IMR-90 (cell line): ENCODE data around the gene TRPM3. TPM values are rescaled to one million over a fixed set of nuclear protein-coding genes. Genes with fewer than 3 reads are reported as not detected.

Source experiments
- ATAC-seq: fragments of 200-7000 bp; cut with Tn5 transposase; 2 replicates; pipeline ENCODE4 v1.9.1; 2020; ENCODE audit warnings: low read depth, mild to moderate bottlenecking, moderate library complexity
- BruUV-seq: library from RNA; stranded (reverse); fragments of 400-500 nt; replicated peaks from 2 replicates; lab custom pipeline; 2021; lab: Mats Ljungman, UMichigan
- CTCF ChIA-PET: fragments of 300-600 bp; formaldehyde crosslinking; extraction: SDS; loops from one replicate; lab custom pipeline; 2021; ENCODE audit warnings: antibody characterized with exemption; lab: Yijun Ruan, JAX
- POLR2A ChIA-PET: fragments of 300-600 bp; sonication (Branson Sonifier 250); formaldehyde crosslinking; loops from one replicate; lab custom pipeline; 2022; ENCODE audit warnings: antibody characterized with exemption; ENCODE audit not compliant: unreplicated experiment; lab: Charles Lee
- DNase-seq: peaks from one replicate; pipeline ENCODE4 v3.0.0; 2013
- H2AFZ ChIP-seq: replicated peaks from 2 replicates; pipeline ENCODE3; 2013; ENCODE audit warnings: low read length, mild to moderate bottlenecking; ENCODE audit not compliant: poor library complexity
- H2AK5ac ChIP-seq: 2 replicates; pipeline ENCODE4 v1.6.1; 2013; ENCODE audit warnings: low read depth, low read length, inconsistent platforms
- H2AK9ac ChIP-seq: replicated peaks from 2 replicates; pipeline ENCODE3; 2013; ENCODE audit warnings: mild to moderate bottlenecking, low read depth, low read length, moderate library complexity; ENCODE audit not compliant: poor library complexity
- H2BK120ac ChIP-seq: 2 replicates; pipeline ENCODE4 v1.6.1; 2013; ENCODE audit warnings: low read depth, low read length, inconsistent platforms
- H2BK15ac ChIP-seq: 3 replicates; pipeline ENCODE4 v1.6.1; 2013; ENCODE audit warnings: low read depth, low read length, inconsistent platforms
- H2BK20ac ChIP-seq: 2 replicates; pipeline ENCODE4 v1.6.1; 2013; ENCODE audit warnings: low read depth, mild to moderate bottlenecking, inconsistent platforms, low read length, moderate library complexity
- H2BK5ac ChIP-seq: 2 replicates; pipeline ENCODE4 v1.6.1; 2013; ENCODE audit warnings: mild to moderate bottlenecking, low read depth, low read length, inconsistent platforms; ENCODE audit not compliant: poor library complexity, severe bottlenecking
- H3K14ac ChIP-seq: replicated peaks from 2 replicates; pipeline ENCODE4 v1.6.1; 2013; ENCODE audit warnings: low read depth, low read length, inconsistent platforms
- H3K18ac ChIP-seq: 2 replicates; pipeline ENCODE4 v1.6.1; 2013; ENCODE audit warnings: low read depth, low read length, control low read depth
- H3K23ac ChIP-seq: 2 replicates; pipeline ENCODE4 v1.6.1; 2013; ENCODE audit warnings: low read depth, low read length, inconsistent platforms
- H3K27ac ChIP-seq: 2 replicates; pipeline ENCODE4 v1.5.1; 2013; ENCODE audit warnings: mild to moderate bottlenecking, control low read depth, low read length; ENCODE audit not compliant: insufficient read depth
- H3K27me3 ChIP-seq: 2 replicates; pipeline ENCODE4 v1.6.1; 2013; ENCODE audit warnings: low read length; ENCODE audit not compliant: control insufficient read depth, insufficient read depth
- H3K36me3 ChIP-seq: 2 replicates; pipeline ENCODE4 v1.6.1; 2013; ENCODE audit warnings: low read length, mixed read lengths; ENCODE audit not compliant: control insufficient read depth, insufficient read depth
- H3K4ac ChIP-seq: 2 replicates; pipeline ENCODE4 v1.6.1; 2013; ENCODE audit warnings: low read depth, low read length, inconsistent platforms
- H3K4me1 ChIP-seq: 2 replicates; pipeline ENCODE4 v1.6.1; 2013; ENCODE audit warnings: low read length, mixed read lengths; ENCODE audit not compliant: control insufficient read depth, insufficient read depth
- H3K4me2 ChIP-seq: 2 replicates; pipeline ENCODE4 v1.6.1; 2013; ENCODE audit warnings: low read depth, mild to moderate bottlenecking, control low read depth, low read length, moderate library complexity
- H3K4me3 ChIP-seq: 2 replicates; pipeline ENCODE4 v1.5.1; 2013; ENCODE audit warnings: low read depth, mild to moderate bottlenecking, control low read depth, low read length, moderate library complexity; ENCODE audit not compliant: insufficient read depth
- H3K56ac ChIP-seq: 2 replicates; pipeline ENCODE4 v1.6.1; 2013; ENCODE audit warnings: low read length, inconsistent platforms; ENCODE audit not compliant: insufficient read depth; ENCODE audit errors: extremely low read depth
- H3K79me1 ChIP-seq, 2 experiments: 2 replicates each; pipeline ENCODE4 v1.6.1; 2013; ENCODE audit warnings: low read length in 2 of 2, inconsistent platforms in 1 of 2, low read depth in 1 of 2
- H3K9ac ChIP-seq: 2 replicates; pipeline ENCODE4 v1.6.1; 2013; ENCODE audit warnings: low read depth, low read length, control low read depth
- H3K9me1 ChIP-seq: 2 replicates; pipeline ENCODE4 v1.6.1; 2013; ENCODE audit warnings: low read length, inconsistent platforms; ENCODE audit not compliant: insufficient read depth
- H3K9me3 ChIP-seq: 2 replicates; pipeline ENCODE4 v1.6.1; 2013; ENCODE audit warnings: low read length; ENCODE audit not compliant: control insufficient read depth, insufficient read depth
- H4K20me1 ChIP-seq: 2 replicates; pipeline ENCODE4 v1.6.1; 2013; ENCODE audit warnings: low read length, inconsistent platforms; ENCODE audit not compliant: insufficient read depth
- H4K5ac ChIP-seq: 2 replicates; pipeline ENCODE4 v1.6.1; 2013; ENCODE audit warnings: mild to moderate bottlenecking, low read depth, low read length, control low read depth
- H4K8ac ChIP-seq, 2 experiments: 2 replicates each; pipeline ENCODE4 v1.6.1; 2013; ENCODE audit warnings: low read depth in 2 of 2, low read length in 2 of 2, control low read depth in 1 of 2, inconsistent platforms in 1 of 2
- H4K91ac ChIP-seq: 2 replicates; pipeline ENCODE4 v1.6.1; 2013; ENCODE audit warnings: low read depth, low read length, inconsistent platforms; ENCODE audit not compliant: insufficient read depth
- BHLHE40 ChIP-seq: fragments of 150-350 bp; IDR thresholded peaks from 2 replicates; pipeline ENCODE4 v1.6.1; 2016; ENCODE audit warnings: mild to moderate bottlenecking, low read depth, low read length
- CEBPB ChIP-seq: IDR thresholded peaks from 2 replicates; pipeline ENCODE4 v1.6.1; 2012; ENCODE audit warnings: low read depth, low read length, improper control_type of control experiment
- CHD1 ChIP-seq: IDR thresholded peaks from 2 replicates; pipeline ENCODE4 v1.6.1; 2012; ENCODE audit warnings: low read depth, low read length, improper control_type of control experiment
- CTCF ChIP-seq: conservative IDR thresholded peaks from 2 replicates; pipeline ENCODE4 v1.5.1; 2012; ENCODE audit warnings: mild to moderate bottlenecking, low read depth, low read length, improper control_type of control experiment
- FOS ChIP-seq: fragments of 150-350 bp; IDR thresholded peaks from 2 replicates; pipeline ENCODE4 v1.6.1; 2016; ENCODE audit warnings: low read depth, low read length
- MAFK ChIP-seq: IDR thresholded peaks from 2 replicates; pipeline ENCODE4 v1.6.1; 2012; ENCODE audit warnings: low read depth, low read length, improper control_type of control experiment
- MAZ ChIP-seq: IDR thresholded peaks from 2 replicates; pipeline ENCODE4 v1.6.1; 2012; ENCODE audit warnings: low read depth, mild to moderate bottlenecking, low read length, improper control_type of control experiment, moderate library complexity, borderline replicate concordance
- MXI1 ChIP-seq: IDR thresholded peaks from 2 replicates; pipeline ENCODE4 v1.6.1; 2012; ENCODE audit warnings: low read depth, mild to moderate bottlenecking, low read length, moderate library complexity, borderline replicate concordance
- NFE2L2 ChIP-seq: fragments of 150-350 bp; IDR thresholded peaks from 2 replicates; pipeline ENCODE4 v1.6.1; 2016; ENCODE audit warnings: low read depth, mild to moderate bottlenecking, low read length
- POLR2A ChIP-seq: IDR thresholded peaks from 2 replicates; pipeline ENCODE4 v1.6.1; 2012; ENCODE audit warnings: mild to moderate bottlenecking, low read depth, low read length
- RAD21 ChIP-seq: IDR thresholded peaks from 2 replicates; pipeline ENCODE4 v1.6.1; 2012; ENCODE audit warnings: low read length, improper control_type of control experiment
- RCOR1 ChIP-seq: IDR thresholded peaks from 2 replicates; pipeline ENCODE4 v1.6.1; 2012; ENCODE audit warnings: mild to moderate bottlenecking, low read length, improper control_type of control experiment; ENCODE audit not compliant: insufficient replicate concordance
- RFX5 ChIP-seq: IDR thresholded peaks from 2 replicates; pipeline ENCODE4 v1.8.0; 2012; ENCODE audit warnings: low read depth, mild to moderate bottlenecking, low read length, moderate library complexity
- SMC3 ChIP-seq: fragments of 150-350 bp; IDR thresholded peaks from 2 replicates; pipeline ENCODE4 v1.6.1; 2016; ENCODE audit warnings: low read depth, mild to moderate bottlenecking, antibody characterized with exemption, low read length, moderate library complexity
- WGBS, 2 experiments: methylation state at CpG; one replicate each; pipeline versions ENCODE4 v1.1.5 to v1.1.7; 2013; ENCODE audit warnings: missing lambda C conversion rate in 2 of 2; ENCODE audit not compliant: insufficient read length in 1 of 2; ENCODE audit errors: extremely low coverage in 2 of 2; 5-methylcytosine and 5-hydroxymethylcytosine counted together
- dilution Hi-C: fragments of 300-500 bp; cut with HindIII; formaldehyde crosslinking; loops from one replicate; pipeline ENCODE4 v1.14.3; 2018; ENCODE audit warnings: low sequenced_read_pairs; ENCODE audit not compliant: unreplicated experiment
- in situ Hi-C: fragments of 300-500 bp; cut with MboI; formaldehyde crosslinking; loops from 3 replicates; pipeline ENCODE4 v1.14.3; 2019; ENCODE audit warnings: low sequenced_read_pairs, inconsistent platforms, mixed read lengths
- intact Hi-C: fragments of 100-400 bp; cut with micrococcal nuclease; formaldehyde crosslinking; loops from 2 replicates; pipeline ENCODE4 v1.10.0; 2022
- polyA plus RNA-seq, 3 experiments: library from polyadenylated mRNA; depleted of rRNA; stranded (reverse); fragments of >200 nt; gene quantifications; 2 replicates each; pipeline ENCODE4 v1.2.3, GENCODE V29; 2012; ENCODE audit warnings: low replicate concordance in 1 of 3
- total RNA-seq: library from RNA; depleted of rRNA; stranded (reverse); fragments of >200 nt; gene quantifications from 2 replicates; pipeline ENCODE4 v1.2.3, GENCODE V29; 2012
- TF ChIP-seq, protein P1 (sequence below): fragments of 150-350 bp; IDR thresholded peaks from 2 replicates; pipeline ENCODE4 v1.6.1; 2017; ENCODE audit warnings: mild to moderate bottlenecking, antibody characterized with exemption, low read length, low read depth
- TF ChIP-seq, protein P2 (sequence below): fragments of 150-350 bp; IDR thresholded peaks from 2 replicates; pipeline ENCODE4 v1.6.1; 2016; ENCODE audit warnings: low read depth, mild to moderate bottlenecking, low read length, moderate library complexity, borderline replicate concordance

TRPM3 gene
- total and polyA plus RNA-seq, 2 of the 4 experiments (the other 2 are of a cell fraction): not detected

- BruUV-seq: no TSS peak
- TF ChIP-seq FOS (no peak), SMC3 (no peak), RFX5 (no peak), MAFK (no peak), CTCF (no peak), POLR2A (no peak), RAD21 (no peak), NFE2L2 (no peak), RCOR1 (no peak), MXI1 (no peak), BHLHE40 (no peak), MAZ (no peak), CEBPB (no peak), CHD1 (no peak)
- TF ChIP-seq, protein P1, sequence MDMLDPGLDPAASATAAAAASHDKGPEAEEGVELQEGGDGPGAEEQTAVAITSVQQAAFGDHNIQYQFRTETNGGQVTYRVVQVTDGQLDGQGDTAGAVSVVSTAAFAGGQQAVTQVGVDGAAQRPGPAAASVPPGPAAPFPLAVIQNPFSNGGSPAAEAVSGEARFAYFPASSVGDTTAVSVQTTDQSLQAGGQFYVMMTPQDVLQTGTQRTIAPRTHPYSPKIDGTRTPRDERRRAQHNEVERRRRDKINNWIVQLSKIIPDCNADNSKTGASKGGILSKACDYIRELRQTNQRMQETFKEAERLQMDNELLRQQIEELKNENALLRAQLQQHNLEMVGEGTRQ: no peak
- TF ChIP-seq, protein P2, sequence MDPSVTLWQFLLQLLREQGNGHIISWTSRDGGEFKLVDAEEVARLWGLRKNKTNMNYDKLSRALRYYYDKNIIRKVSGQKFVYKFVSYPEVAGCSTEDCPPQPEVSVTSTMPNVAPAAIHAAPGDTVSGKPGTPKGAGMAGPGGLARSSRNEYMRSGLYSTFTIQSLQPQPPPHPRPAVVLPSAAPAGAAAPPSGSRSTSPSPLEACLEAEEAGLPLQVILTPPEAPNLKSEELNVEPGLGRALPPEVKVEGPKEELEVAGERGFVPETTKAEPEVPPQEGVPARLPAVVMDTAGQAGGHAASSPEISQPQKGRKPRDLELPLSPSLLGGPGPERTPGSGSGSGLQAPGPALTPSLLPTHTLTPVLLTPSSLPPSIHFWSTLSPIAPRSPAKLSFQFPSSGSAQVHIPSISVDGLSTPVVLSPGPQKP: no peak
- H3K27me3 ChIP-seq: peaks cover 19% of the 10 kb centered on the region; the same call in 1 of the 2 replicates
- no peak overlapping the region for H3K56ac ChIP-seq
- dilution Hi-C loops (no loop called here), intact Hi-C loops (no loop called here), in situ Hi-C loops (loop anchor here (25.0 kb wide), 1 partner anchor 111 kb away; no protein-coding TSS in a partner anchor)
- H2BK120ac ChIP-seq: no peak overlapping the region
- no peak for ATAC-seq
- H2BK20ac ChIP-seq: no peak overlapping the region
- H2BK15ac ChIP-seq: no peak overlapping the region
- H4K5ac ChIP-seq: no peak overlapping the region
- H3K4me3 ChIP-seq: no peak overlapping the region
- no peak overlapping the region for H3K4ac ChIP-seq
- H3K14ac ChIP-seq: no peak overlapping the region
- H4K8ac ChIP-seq: no peak overlapping the region
- no peak overlapping the region for H2AFZ ChIP-seq
- no peaks in the 10 kb centered on the region for H3K36me3 ChIP-seq
- CTCF ChIA-PET: no interaction called here
- H3K9me1 ChIP-seq: no peaks in the 10 kb centered on the region
- H3K4me1 ChIP-seq: no peaks in the 10 kb centered on the region
- no peak overlapping the region for H2AK5ac ChIP-seq
- no peak overlapping the region for H3K27ac ChIP-seq
- no peak overlapping the region for H3K18ac ChIP-seq
- no peak overlapping the region for H3K23ac ChIP-seq
- H3K9me3 ChIP-seq: no peaks in the 10 kb centered on the region
- no peak overlapping the region for H2AK9ac ChIP-seq
- H3K9ac ChIP-seq: no peak overlapping the region
- no CpG with 5 or more reads among the region's 1 CpG for WGBS, 2 experiments
- H4K91ac ChIP-seq: no peak overlapping the region
- no peak overlapping the region for H3K4me2 ChIP-seq
- POLR2A ChIA-PET: no interaction called here
- H2BK5ac ChIP-seq: no peak overlapping the region
- H4K20me1 ChIP-seq: no peaks in the 10 kb centered on the region
- H3K79me1 ChIP-seq: no peaks in the 10 kb centered on the region
- DNase-seq: no peak
These were observed 219.7 kb downstream of the TRPM3 start for GRCh38 chr9:70901746-70902145.
